K562 (cell line): ENCODE data around the gene PRC1. TPM values are rescaled to one million over a fixed set of nuclear protein-coding genes. Genes with fewer than 3 reads are reported as not detected.

ENCODE experiments used
- ARID1B ChIP-seq: fragments of 450-650 bp; IDR thresholded peaks from 2 replicates; pipeline ENCODE4 v1.6.1; 2016; ENCODE audit warnings: antibody characterized with exemption, mild to moderate bottlenecking, inconsistent platforms
- BACH1 ChIP-seq: fragments of 200-800 bp; sonication (Bioruptor generic); IDR thresholded peaks from 2 replicates; pipeline ENCODE4 v1.6.1; 2016; ENCODE audit warnings: missing genetic modification characterization, missing compliant biosample characterization
- HNRNPUL1 ChIP-seq: fragments of 200-400 bp; formaldehyde crosslinking; IDR thresholded peaks from 2 replicates; pipeline ENCODE4 v1.6.1; 2017; ENCODE audit warnings: low read length
- IFI16 ChIP-seq: fragments of 250-450 bp; sonication (Bioruptor Pico); IDR thresholded peaks from 2 replicates; pipeline ENCODE4 v2.1.2; 2022; ENCODE audit warnings: mild to moderate bottlenecking, inconsistent platforms
- KAT7 ChIP-seq: sonication (generic); formaldehyde crosslinking; IDR thresholded peaks from 2 replicates; pipeline ENCODE4 v1.8.0; 2022; ENCODE audit warnings: missing genetic modification reagents, mild to moderate bottlenecking, borderline replicate concordance
- MED1 ChIP-seq: sonication (generic); formaldehyde crosslinking; IDR thresholded peaks from 2 replicates; pipeline ENCODE4 v1.8.1; 2023; ENCODE audit warnings: missing genetic modification reagents, borderline replicate concordance
- NCOA4 ChIP-seq: fragments of 450-650 bp; IDR thresholded peaks from 2 replicates; pipeline ENCODE4 v1.6.1; 2018; ENCODE audit warnings: mild to moderate bottlenecking; ENCODE audit not compliant: partially characterized antibody
- PHB ChIP-seq: fragments of 250-450 bp; sonication (Bioruptor Pico); IDR thresholded peaks from 2 replicates; pipeline ENCODE4 v1.5.0; 2021
- PHF8 ChIP-seq: fragments of 200-600 bp; sonication (generic); IDR thresholded peaks from 2 replicates; pipeline ENCODE4 v1.6.1; 2012; ENCODE audit warnings: mixed run types, mild to moderate bottlenecking, inconsistent platforms, low read length, moderate library complexity, borderline replicate concordance
- RCOR1 ChIP-seq, 2 experiments: IDR thresholded peaks; 2 replicates each; pipeline ENCODE4 v1.6.1; 2012; ENCODE audit warnings: low read depth in 2 of 2, low read length in 2 of 2, borderline replicate concordance in 1 of 2, improper control_type of control experiment in 1 of 2
- RREB1 ChIP-seq: fragments of 250-450 bp; sonication (Bioruptor Pico); IDR thresholded peaks from 2 replicates; pipeline ENCODE4 v1.4.0; 2020
- SREBF1 ChIP-seq: fragments of 150-350 bp; IDR thresholded peaks from 2 replicates; pipeline ENCODE4 v1.6.1; 2014; ENCODE audit warnings: antibody characterized with exemption, low read depth, low read length, borderline replicate concordance
- STAG1 ChIP-seq: sonication (generic); formaldehyde crosslinking; IDR thresholded peaks from 2 replicates; pipeline ENCODE4 v1.5.0; 2020; ENCODE audit warnings: missing genetic modification reagents, borderline replicate concordance
- THAP12 ChIP-seq: fragments of 250-450 bp; sonication (Bioruptor Pico); IDR thresholded peaks from 2 replicates; pipeline ENCODE4 v1.9.0; 2021; ENCODE audit warnings: mild to moderate bottlenecking, inconsistent platforms
- THRA ChIP-seq: fragments of 450-650 bp; IDR thresholded peaks from 2 replicates; pipeline ENCODE4 v1.6.1; 2017; ENCODE audit warnings: mild to moderate bottlenecking, moderate library complexity
- TRIM28 ChIP-seq: fragments of 450-650 bp; IDR thresholded peaks from 2 replicates; pipeline ENCODE4 v1.6.1; 2017
- ZKSCAN1 ChIP-seq: fragments of 150-350 bp; IDR thresholded peaks from 2 replicates; pipeline ENCODE4 v1.6.1; 2016; ENCODE audit warnings: low read depth, low read length
- ZNF324 ChIP-seq: fragments of 250-450 bp; sonication (Bioruptor Pico); IDR thresholded peaks from 2 replicates; pipeline ENCODE4 v1.4.0; 2020; ENCODE audit warnings: mild to moderate bottlenecking
- ZNF507 ChIP-seq: conservative IDR thresholded peaks from 2 replicates; pipeline ENCODE4 v1.6.1; 2017; ENCODE audit warnings: missing genetic modification characterization, missing compliant biosample characterization
- ZNF717 ChIP-seq: fragments of 250-450 bp; sonication (Bioruptor Pico); IDR thresholded peaks from 2 replicates; pipeline ENCODE4 v1.5.0; 2021
- ZNF77 ChIP-seq: fragments of 250-450 bp; sonication (Bioruptor Pico); IDR thresholded peaks from 2 replicates; pipeline ENCODE4 v1.5.0; 2020
- polyA plus RNA-seq, 8 experiments: library from polyadenylated mRNA; depleted of rRNA in 4 of 8; stranded (reverse) in 5 of 8; unstranded in 3 of 8; fragments of >200 nt; fragmentation: Nextera tagmentation in 2 of 8; fragmentation: Illumina TruSeq in 1 of 8; extraction: Ambion mirVana in 2 of 8; extraction: Trizol in 1 of 8; gene quantifications; 2 replicates each; pipeline versions ENCODE4 v1.2.1 to v1.2.3, GENCODE V29; 2011 to 2014; ENCODE audit warnings: inconsistent platforms in 1 of 8, missing spikeins in 1 of 8
- total RNA-seq, 7 experiments: library from RNA; depleted of rRNA in 6 of 7; stranded (reverse); fragments of >200 nt in 6 of 7; fragmentation: Illumina TruSeq in 2 of 7; extraction: Trizol in 2 of 7; gene quantifications; 2 replicates each; pipeline versions ENCODE4 v1.2.1 to v1.2.3, GENCODE V29; 2011 to 2021; ENCODE audit warnings: low replicate concordance in 1 of 7

Gene PRC1
- total and polyA plus RNA-seq, 9 of the 15 experiments (the other 6 are each of a cell fraction or from before 2014, with no cell fraction given): 156 to 391 (median 240) TPM

GRCh38 chr15:91022075-91022831 is 27.9 kb upstream of the PRC1 start, which contains the start of gene VPS33B (continued):
- TF ChIP-seq THRA (no peak), RREB1 (CRISPR knock-in tag) (0 out of 2 replicates have a peak, but pooled peaks have one; percentile 27), HNRNPUL1 (no peak), ZKSCAN1 (no peak), BACH1 (tag) (no peak), PHB (CRISPR knock-in tag) (no peak), IFI16 (CRISPR knock-in tag) (no peak), NCOA4 (no peak), PHF8 (peak; percentile 85), ZNF717 (CRISPR knock-in tag) (no peak), ZNF507 (no peak), TRIM28 (no peak), THAP12 (CRISPR knock-in tag) (no peak), RCOR1 (IDR thresholded peaks at IDR 0.05; ENCODE audit: borderline replicate concordance in 1 of 2, low read depth in 2 of 2, low read length in 2 of 2) (peak in 1 of 2 experiments; percentile 32; a peak in 1 of 4 replicates), SREBF1 (no peak), ZNF77 (CRISPR knock-in tag) (no peak), STAG1 (CRISPR knock-in tag) (no peak), KAT7 (CRISPR knock-in tag) (peak; percentile 98), ARID1B (no peak), MED1 (CRISPR knock-in tag) (no peak), ZNF324 (CRISPR knock-in tag) (no peak)
